GM21381 (cell line): ENCODE measurements around the gene GATA1.
"Not testable (repeated sequence)": the region's sequence is repeated elsewhere in the genome, so short reads cannot be mapped to it uniquely, and the experiment has no call there.

Experiments used
- ATAC-seq: cut with Tn5 transposase; IDR thresholded peaks from one replicate; pipeline ENCODE4 v1.9.1; 2021; ENCODE audit warnings: mild to moderate bottlenecking, moderate library complexity; ENCODE audit not compliant: unreplicated experiment

The GATA1 gene

DNA sequence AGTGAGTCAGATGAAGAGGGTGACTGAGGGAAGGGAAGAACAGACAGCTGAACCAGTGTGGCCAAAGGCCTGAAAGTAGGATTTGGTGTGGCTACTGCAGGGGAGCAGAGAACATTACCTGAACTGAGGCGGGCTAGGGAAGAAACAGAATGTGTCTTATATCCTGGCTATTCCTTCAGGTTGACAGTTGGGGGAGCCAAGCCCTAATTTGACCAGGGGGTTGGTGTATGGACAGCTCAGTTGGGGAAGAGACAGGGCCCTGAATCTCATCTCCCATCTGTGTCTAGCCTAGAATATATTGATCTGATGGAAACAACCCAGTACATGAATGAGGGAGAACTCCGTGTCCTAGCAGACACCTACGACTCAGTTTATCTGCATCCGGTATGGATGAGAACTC is 19.7 kb downstream of the GATA1 start:
- ATAC-seq: no peak

DNA sequence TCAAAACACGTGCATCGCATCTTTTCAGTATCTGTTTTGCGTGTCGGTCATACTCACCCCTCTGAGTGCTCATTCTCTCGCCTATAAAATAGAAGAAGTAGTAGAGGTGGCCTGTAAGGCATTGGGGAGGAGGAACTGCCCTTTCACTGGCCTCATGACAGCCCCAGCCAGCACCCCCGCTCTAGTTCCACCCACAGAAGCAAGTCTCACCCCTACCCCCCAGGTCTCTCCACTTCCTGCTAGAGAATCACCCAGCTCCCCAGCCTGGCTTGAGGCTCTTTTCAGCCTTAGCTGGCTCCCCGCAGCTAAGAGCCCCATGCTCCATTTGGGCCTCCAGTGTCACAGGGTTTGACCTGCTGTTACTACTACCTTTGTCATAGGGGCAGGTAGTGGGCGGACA is 27.3 kb downstream of the GATA1 start:
- no peak for ATAC-seq

DNA sequence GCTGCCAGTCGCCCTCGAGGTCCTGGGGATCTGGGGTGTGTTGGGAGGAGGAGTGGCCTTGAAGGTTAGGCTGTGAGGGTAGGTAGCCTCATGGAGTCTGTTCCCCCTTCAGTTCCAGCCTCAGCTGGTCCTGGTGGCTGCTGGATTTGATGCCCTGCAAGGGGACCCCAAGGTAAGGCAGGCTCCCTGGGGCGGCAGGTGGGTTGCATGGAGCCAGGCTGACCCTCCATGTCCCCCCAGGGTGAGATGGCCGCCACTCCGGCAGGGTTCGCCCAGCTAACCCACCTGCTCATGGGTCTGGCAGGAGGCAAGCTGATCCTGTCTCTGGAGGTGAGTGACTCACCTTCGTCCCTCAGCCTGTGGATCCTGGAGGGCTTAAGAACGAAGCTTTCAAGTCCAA is 28.3 kb downstream of the GATA1 start:
- no peak for ATAC-seq

DNA sequence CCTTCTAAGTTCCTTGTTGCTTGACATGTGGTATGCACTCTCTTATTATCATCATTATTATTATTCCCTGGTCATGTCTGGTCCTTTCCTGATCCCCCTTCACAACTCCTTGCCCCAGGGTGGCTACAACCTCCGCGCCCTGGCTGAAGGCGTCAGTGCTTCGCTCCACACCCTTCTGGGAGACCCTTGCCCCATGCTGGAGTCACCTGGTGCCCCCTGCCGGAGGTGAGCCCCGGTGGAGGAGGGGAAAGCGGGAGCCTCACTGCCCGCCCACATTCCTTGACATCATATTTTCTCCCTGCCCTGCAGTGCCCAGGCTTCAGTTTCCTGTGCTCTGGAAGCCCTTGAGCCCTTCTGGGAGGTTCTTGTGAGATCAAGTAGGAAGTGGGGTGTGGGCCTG is 28.9 kb downstream of the GATA1 start:
- no peak for ATAC-seq

DNA sequence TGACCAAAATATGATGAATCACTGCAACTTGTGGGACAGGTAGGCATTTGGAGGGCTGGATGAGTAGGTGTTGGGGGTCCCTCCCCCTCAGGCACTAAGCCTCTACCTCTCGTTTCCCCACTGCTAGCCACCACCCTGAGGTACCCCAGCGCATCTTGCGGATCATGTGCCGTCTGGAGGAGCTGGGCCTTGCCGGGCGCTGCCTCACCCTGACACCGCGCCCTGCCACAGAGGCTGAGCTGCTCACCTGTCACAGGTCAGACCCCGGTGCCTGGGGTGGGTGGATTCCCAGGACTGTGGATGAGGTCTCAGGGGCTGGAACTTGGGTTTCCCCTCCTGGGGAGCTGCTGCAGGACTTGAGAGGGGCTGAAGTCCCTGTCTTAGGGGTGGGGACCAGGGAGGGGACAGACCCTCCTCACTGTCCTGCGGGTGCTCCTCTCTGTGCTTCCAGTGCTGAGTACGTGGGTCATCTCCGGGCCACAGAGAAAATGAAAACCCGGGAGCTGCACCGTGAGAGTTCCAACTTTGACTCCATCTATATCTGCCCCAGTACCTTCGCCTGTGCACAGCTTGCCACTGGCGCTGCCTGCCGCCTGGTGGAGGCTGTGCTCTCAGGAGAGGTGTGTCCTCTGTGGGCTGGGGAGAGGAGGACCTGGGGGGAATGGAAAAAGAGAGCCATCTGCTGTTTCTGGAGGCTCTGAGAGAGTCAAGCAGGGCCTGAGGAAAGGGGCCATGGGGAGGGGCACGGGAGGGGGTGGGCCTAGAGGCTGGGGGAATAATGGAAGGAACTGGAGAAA is 29.8 kb downstream of the GATA1 start:
- no peak for ATAC-seq

- no peak for ATAC-seq
Measured at GRCh38 chrX:48818098-48818497, 31.7 kb downstream of the GATA1 start.

DNA sequence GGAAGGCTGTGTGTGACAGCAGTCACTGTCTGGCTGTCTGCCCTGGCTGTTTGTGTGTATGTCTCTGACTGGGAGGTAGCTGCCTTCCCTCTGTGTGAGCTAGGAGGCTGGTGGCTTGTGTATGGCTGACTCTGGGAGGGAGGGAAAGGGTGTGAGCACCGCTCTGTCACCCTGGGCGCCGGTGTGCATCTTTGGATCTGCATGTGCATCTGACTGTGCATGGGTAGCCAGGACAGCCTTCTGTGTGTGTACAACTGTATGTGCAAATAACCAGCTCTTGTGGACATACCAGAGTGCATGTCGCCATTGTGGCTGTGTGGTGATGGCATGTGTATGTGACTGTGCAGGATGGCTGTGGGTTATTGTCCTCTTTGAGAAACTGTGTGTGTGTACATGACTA is 32.5 kb downstream of the GATA1 start:
- no peak for ATAC-seq

GRCh38 chrX:48819394-48819793 is 33.0 kb downstream of the GATA1 start:
- not testable (repeated sequence) for ATAC-seq

GRCh38 chrX:48823053-48823452 is 36.7 kb downstream of the GATA1 start:
- ATAC-seq: no peak

DNA sequence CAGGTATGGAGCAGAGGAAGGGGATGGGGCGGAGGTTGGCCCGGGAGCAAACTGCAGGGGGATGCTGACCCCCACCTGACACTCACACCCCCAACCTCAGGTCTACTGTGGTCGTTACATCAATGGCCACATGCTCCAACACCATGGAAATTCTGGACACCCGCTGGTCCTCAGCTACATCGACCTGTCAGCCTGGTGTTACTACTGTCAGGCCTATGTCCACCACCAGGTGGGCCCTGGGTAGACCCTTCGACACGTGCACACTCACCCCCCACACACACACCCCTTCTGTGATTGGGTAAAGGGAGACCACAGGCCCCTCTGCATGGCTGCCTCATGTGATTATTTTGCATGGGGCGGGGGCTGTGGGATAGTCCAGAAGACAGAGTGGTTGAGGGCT is 37.7 kb downstream of the GATA1 start:
- ATAC-seq: no peak

GRCh38 chrX:48826135-48826875 is 39.9 kb downstream of the GATA1 start, which contains the start of gene ERAS:
TSS of gene ERAS (plus strand) at chrX:48826513. CDS start at chrX:48829124, 2,611 bp downstream.
- no peak for ATAC-seq

GRCh38 chrX:48826876-48827653 is 40.7 kb downstream of the GATA1 start:
- no peak for ATAC-seq

DNA sequence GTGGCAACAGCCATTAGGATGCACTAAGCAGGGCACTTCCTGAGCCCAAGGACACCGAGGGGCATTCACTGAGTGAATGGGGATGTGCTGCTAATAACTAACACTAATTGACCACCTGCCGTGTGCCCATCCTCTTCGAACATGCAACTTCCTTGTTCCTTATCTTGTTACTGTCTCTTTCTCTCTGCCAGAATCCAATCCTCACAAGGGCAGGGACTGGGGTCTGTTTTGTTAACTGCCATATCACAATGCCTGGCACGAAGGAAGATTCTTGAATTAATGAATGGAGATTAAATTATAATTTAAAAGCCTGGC is 41.2 kb downstream of the GATA1 start:
- no peak for ATAC-seq

DNA sequence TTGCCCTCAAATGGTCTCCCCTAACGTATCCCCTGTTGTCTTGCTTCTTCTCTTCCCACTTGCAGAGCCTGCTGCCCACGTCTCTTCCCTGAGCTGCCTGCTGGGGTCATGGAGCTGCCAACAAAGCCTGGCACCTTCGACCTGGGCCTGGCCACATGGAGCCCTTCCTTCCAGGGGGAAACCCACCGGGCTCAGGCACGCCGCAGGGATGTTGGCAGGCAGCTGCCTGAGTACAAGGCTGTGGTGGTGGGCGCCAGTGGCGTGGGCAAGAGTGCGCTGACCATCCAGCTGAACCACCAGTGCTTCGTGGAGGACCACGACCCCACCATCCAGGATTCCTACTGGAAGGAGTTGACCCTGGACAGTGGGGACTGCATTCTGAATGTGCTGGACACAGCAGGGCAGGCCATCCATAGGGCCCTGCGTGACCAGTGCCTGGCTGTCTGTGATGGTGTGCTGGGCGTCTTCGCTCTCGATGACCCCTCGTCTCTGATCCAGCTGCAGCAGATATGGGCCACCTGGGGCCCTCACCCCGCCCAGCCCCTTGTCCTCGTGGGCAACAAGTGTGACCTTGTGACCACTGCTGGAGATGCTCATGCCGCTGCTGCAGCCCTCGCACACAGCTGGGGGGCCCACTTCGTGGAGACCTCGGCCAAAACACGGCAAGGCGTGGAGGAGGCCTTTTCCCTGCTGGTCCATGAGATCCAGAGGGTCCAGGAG is 42.8 kb downstream of the GATA1 start:
- no peak for ATAC-seq

DNA sequence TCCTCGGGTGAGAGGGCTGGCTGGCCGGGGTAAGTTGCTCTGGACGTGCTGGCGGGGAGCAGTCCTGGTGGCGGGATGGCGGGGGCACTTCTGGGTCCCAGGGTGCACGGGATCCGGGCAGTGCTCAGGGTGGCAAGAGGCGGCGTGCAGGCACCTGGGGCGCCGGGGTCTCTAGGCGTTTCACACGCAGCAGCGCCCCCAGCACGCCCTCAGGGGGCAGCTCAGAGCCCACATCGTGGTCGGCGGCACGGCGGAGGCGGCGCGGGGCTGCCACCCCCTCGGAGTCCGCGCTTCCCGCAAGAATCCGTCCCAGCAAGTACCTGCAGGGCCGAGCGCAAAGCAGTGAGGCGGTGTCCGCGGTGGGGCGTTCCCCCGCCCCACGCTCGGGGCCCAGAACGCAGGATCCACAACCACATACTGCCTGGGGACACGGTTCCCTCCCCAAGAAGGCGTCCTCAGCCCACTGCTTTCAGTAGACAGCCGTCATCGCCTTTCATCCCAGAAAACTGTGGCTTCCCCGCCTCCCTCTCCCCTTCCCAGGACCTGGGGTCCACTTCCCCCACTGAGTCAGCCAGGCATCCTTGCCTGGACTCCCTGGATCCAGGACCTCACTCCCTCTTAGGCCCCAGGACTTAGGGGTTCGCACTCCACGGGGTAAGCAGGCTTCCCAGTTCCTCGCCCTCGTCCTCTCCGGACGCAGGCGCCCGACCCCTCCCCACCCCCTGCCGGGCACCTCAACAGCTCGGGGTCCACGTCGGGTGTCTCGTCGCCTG is 44.9 kb downstream of the GATA1 start:
- no peak for ATAC-seq

DNA sequence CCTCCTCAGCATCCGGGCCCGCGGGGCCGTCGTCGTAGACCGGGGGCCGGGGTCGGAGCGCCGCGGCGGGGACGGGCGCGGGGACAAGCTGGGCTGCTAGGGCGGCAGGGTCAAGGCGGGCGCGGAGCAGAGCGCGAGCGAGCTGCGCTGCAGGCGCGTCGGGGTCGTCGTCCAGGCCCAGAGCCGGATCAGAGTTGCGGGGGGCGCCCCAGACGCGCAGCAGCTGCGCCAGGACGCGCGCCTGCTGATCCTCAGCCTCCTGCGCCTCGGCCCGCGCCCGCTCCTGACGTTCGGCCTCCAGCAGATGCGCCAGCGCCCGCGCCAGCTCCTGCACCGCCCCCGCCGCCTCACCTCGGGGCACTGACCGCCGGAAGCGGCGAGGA is 45.5 kb downstream of the GATA1 start:
- no peak for ATAC-seq

DNA sequence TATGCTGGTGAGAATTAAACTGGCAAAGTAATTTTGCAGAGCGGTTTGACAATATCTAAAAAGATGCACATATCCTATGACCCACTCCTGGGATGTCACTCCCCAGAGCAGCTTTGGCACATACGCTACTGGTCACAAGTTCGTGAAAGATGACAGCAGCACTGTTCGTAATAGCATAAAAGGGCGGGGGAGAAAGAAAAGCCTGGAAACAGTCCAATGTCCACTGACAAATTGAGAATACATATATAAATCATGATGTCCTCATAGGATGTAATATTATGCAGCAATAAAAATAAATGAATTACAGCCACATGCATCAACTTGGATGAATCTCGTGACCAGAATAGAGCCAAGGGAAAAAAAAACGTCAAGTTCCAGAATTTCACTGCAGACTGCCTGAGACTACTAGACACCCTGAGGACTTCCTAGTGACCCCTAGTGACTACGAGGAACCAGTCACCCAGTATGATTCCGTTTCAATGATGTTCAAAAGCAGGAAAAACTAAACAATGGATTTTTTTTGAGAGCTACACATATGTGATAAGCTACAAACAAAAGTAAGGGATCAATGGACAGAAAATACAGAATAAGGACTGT is 47.2 kb downstream of the GATA1 start:
- ATAC-seq: no peak

- ATAC-seq: no peak
Measured at GRCh38 chrX:48834383-48834709, 48.0 kb downstream of the GATA1 start.

GRCh38 chrX:48835524-48836329 is 49.3 kb downstream of the GATA1 start, which contains the start of gene PCSK1N:
TSS of gene PCSK1N (minus strand) at chrX:48835610. CDS start at chrX:48835532, 78 bp downstream.
- ATAC-seq: no peak
